H1 (cell line): ENCODE results near the gene QSOX2. TPM values are rescaled to one million over a fixed set of nuclear protein-coding genes. Genes with fewer than 3 reads are reported as not detected.

Source experiments
- CTCF ChIA-PET: fragments of 300-600 bp; sonication (Branson Sonifier 250); formaldehyde crosslinking; loops from one replicate; lab custom pipeline; 2021; ENCODE audit not compliant: partially characterized antibody; lab: Charles Lee
- POLR2A ChIA-PET: fragments of 300-600 bp; sonication (Branson Sonifier 250); formaldehyde crosslinking; loops from one replicate; lab custom pipeline; 2021; ENCODE audit warnings: inconsistent platforms; ENCODE audit not compliant: partially characterized antibody; lab: Charles Lee
- DNase-seq, 2 experiments: peaks; one replicate each; pipeline versions ENCODE4 v3.0.0 to v3.0.0-alpha.2; 2010 to 2022; ENCODE audit warnings: low spot score in 2 of 2, low read depth in 1 of 2, mixed read lengths in 1 of 2
- FAIRE-seq: peaks from 2 replicates; lab custom pipeline; 2011; peaks lifted over from hg19 to GRCh38; lab: Jason Lieb, UNC
- H2AFZ ChIP-seq: 2 replicates; pipeline ENCODE4 v1.8.1; 2012; ENCODE audit warnings: low read length, inconsistent platforms
- H2AK5ac ChIP-seq: 2 replicates; pipeline ENCODE4 v1.6.1; 2013; ENCODE audit warnings: low read depth, low read length
- H2BK120ac ChIP-seq: replicated peaks from 2 replicates; pipeline ENCODE3; 2013; ENCODE audit warnings: low read depth, low read length, inconsistent platforms
- H2BK12ac ChIP-seq: 2 replicates; pipeline ENCODE4 v1.6.1; 2013; ENCODE audit warnings: low read depth, low read length
- H2BK15ac ChIP-seq: 2 replicates; pipeline ENCODE4 v1.6.1; 2013; ENCODE audit warnings: low read length
- H2BK20ac ChIP-seq: 2 replicates; pipeline ENCODE4 v1.6.1; 2013; ENCODE audit warnings: low read length
- H2BK5ac ChIP-seq: 2 replicates; pipeline ENCODE4 v1.6.1; 2013; ENCODE audit warnings: low read depth, low read length
- H3K14ac ChIP-seq: 2 replicates; pipeline ENCODE4 v1.6.1; 2013; ENCODE audit warnings: inconsistent platforms; ENCODE audit not compliant: insufficient read length
- H3K18ac ChIP-seq: 2 replicates; pipeline ENCODE4 v1.6.1; 2013; ENCODE audit warnings: low read length; ENCODE audit errors: extremely low read depth
- H3K23ac ChIP-seq: 2 replicates; pipeline ENCODE4 v1.6.1; 2013; ENCODE audit warnings: inconsistent platforms; ENCODE audit not compliant: insufficient read length
- H3K23me2 ChIP-seq: 2 replicates; pipeline ENCODE4 v1.6.1; 2013; ENCODE audit warnings: low read depth, low read length
- H3K27ac ChIP-seq: 2 replicates; pipeline ENCODE4 v1.6.1; 2011; ENCODE audit warnings: low read depth, low read length, inconsistent platforms
- H3K27me3 ChIP-seq, 4 experiments: replicated peaks in 1 of 4; 1 replicate in 1 of 4; 2 replicates in 3 of 4; pipeline versions ENCODE4 v1.6.1 to v1.8.1; 2011 to 2013; ENCODE audit warnings: low read length in 3 of 4, mild to moderate bottlenecking in 3 of 4, inconsistent platforms in 2 of 4, mixed read lengths in 2 of 4, moderate library complexity in 1 of 4; ENCODE audit not compliant: control insufficient read depth in 3 of 4, insufficient read depth in 3 of 4; ENCODE audit errors: extremely low read depth in 1 of 4
- H3K36me3 ChIP-seq, 4 experiments: 2 replicates each; pipeline versions ENCODE4 v1.6.1 to v1.8.1; 2011 to 2013; ENCODE audit warnings: mild to moderate bottlenecking in 4 of 4, low read length in 3 of 4, moderate library complexity in 2 of 4, control low read depth in 1 of 4, inconsistent platforms in 1 of 4; ENCODE audit not compliant: insufficient read depth in 4 of 4, control insufficient read depth in 2 of 4
- H3K4ac ChIP-seq: replicated peaks from 2 replicates; pipeline ENCODE3; 2013; ENCODE audit warnings: low read length, low read depth, mixed read lengths, inconsistent platforms; ENCODE audit not compliant: insufficient read length
- H3K4me1 ChIP-seq, 4 experiments: replicated peaks in 1 of 4; 1 replicate in 1 of 4; 2 replicates in 3 of 4; pipeline versions ENCODE4 v1.6.1 to v1.8.1; 2011 to 2013; ENCODE audit warnings: low read length in 3 of 4, inconsistent platforms in 2 of 4, mixed read lengths in 1 of 4; ENCODE audit not compliant: insufficient read depth in 4 of 4, control insufficient read depth in 3 of 4
- H3K4me2 ChIP-seq, 2 experiments: 2 replicates each; pipeline versions ENCODE4 v1.6.1 to v1.8.1; 2011 to 2013; ENCODE audit warnings: low read depth in 2 of 2, low read length in 2 of 2, control low read depth in 1 of 2, inconsistent platforms in 1 of 2, mild to moderate bottlenecking in 1 of 2; ENCODE audit not compliant: insufficient read depth in 1 of 2
- H3K4me3 ChIP-seq, 4 experiments: fragments of 200-600, 300-600 bp in 1 of 4; sonication (generic), shearing (Covaris generic), sonication (Bioruptor Twin) in 1 of 4; 2 replicates each; pipeline versions ENCODE4 v1.5.1 to v1.8.1; 2011 to 2016; ENCODE audit warnings: low read length in 4 of 4, low read depth in 3 of 4, control low read depth in 2 of 4, inconsistent platforms in 2 of 4, mild to moderate bottlenecking in 2 of 4, mixed read lengths in 1 of 4, moderate library complexity in 1 of 4; ENCODE audit not compliant: insufficient read depth in 2 of 4; ENCODE audit errors: extremely low read depth in 1 of 4
- H3K56ac ChIP-seq: replicated peaks from 2 replicates; pipeline ENCODE3; 2013; ENCODE audit warnings: low read depth, mild to moderate bottlenecking, mixed read lengths, low read length, inconsistent platforms; ENCODE audit not compliant: insufficient read length
- H3K79me1 ChIP-seq: 2 replicates; pipeline ENCODE4 v1.6.1; 2013; ENCODE audit warnings: low read depth, low read length, control low read depth
- H3K79me2 ChIP-seq, 2 experiments: 2 replicates each; pipeline versions ENCODE4 v1.6.1 to v1.8.1; 2012 to 2013; ENCODE audit warnings: low read length in 2 of 2, mild to moderate bottlenecking in 2 of 2, inconsistent platforms in 1 of 2; ENCODE audit not compliant: insufficient read depth in 2 of 2, control insufficient read depth in 1 of 2
- H3K9ac ChIP-seq, 4 experiments: replicated peaks in 1 of 4; 1 replicate in 1 of 4; 2 replicates in 3 of 4; pipeline versions ENCODE4 v1.6.1 to v1.8.1; 2011 to 2013; ENCODE audit warnings: low read depth in 3 of 4, low read length in 3 of 4, control low read depth in 2 of 4, mild to moderate bottlenecking in 2 of 4, moderate library complexity in 2 of 4, inconsistent platforms in 1 of 4; ENCODE audit errors: extremely low read depth in 1 of 4
- H3K9me3 ChIP-seq, 2 experiments: 2 replicates each; pipeline versions ENCODE4 v1.6.1 to v1.8.1; 2012 to 2013; ENCODE audit warnings: mild to moderate bottlenecking in 2 of 2, moderate library complexity in 2 of 2, control low read depth in 1 of 2, inconsistent platforms in 1 of 2, low read depth in 1 of 2, low read length in 1 of 2, mixed read lengths in 1 of 2; ENCODE audit not compliant: insufficient read depth in 2 of 2
- H4K20me1 ChIP-seq, 2 experiments: replicated peaks in 1 of 2; 2 replicates each; pipeline versions ENCODE3 to v1.8.1; 2011 to 2013; ENCODE audit warnings: inconsistent platforms in 2 of 2, low read length in 2 of 2, mild to moderate bottlenecking in 1 of 2; ENCODE audit not compliant: insufficient read depth in 2 of 2, control insufficient read depth in 1 of 2
- H4K5ac ChIP-seq: 2 replicates; pipeline ENCODE4 v1.6.1; 2013; ENCODE audit warnings: low read length, low read depth, mixed read lengths, inconsistent platforms; ENCODE audit not compliant: insufficient read length
- H4K8ac ChIP-seq: 2 replicates; pipeline ENCODE4 v1.8.0; 2013; ENCODE audit warnings: mild to moderate bottlenecking, moderate library complexity, low read length, inconsistent platforms; ENCODE audit not compliant: insufficient read depth; ENCODE audit errors: extremely low read depth
- H4K91ac ChIP-seq: replicated peaks from 2 replicates; pipeline ENCODE3; 2013; ENCODE audit warnings: low read length, mixed read lengths, inconsistent platforms; ENCODE audit not compliant: insufficient read length
- ASH2L ChIP-seq: fragments of 200-600, 300-600 bp; sonication (generic); IDR thresholded peaks from one replicate; pipeline ENCODE4 v1.7.1; 2017; ENCODE audit warnings: low read length
- CHD2 ChIP-seq: IDR thresholded peaks from 2 replicates; pipeline ENCODE4 v1.6.1; 2012; ENCODE audit warnings: low read length, improper control_type of control experiment
- CREB1 ChIP-seq: IDR thresholded peaks from 2 replicates; pipeline ENCODE4 v1.6.1; 2012; ENCODE audit warnings: inconsistent platforms
- GABPA ChIP-seq: IDR thresholded peaks from 2 replicates; pipeline ENCODE4 v1.6.1; 2011; ENCODE audit warnings: mild to moderate bottlenecking, low read length, moderate library complexity, borderline replicate concordance; ENCODE audit not compliant: insufficient read depth
- KDM4A ChIP-seq: IDR thresholded peaks from one replicate; pipeline ENCODE4 v1.7.1; 2012; ENCODE audit warnings: low read depth, mild to moderate bottlenecking, moderate library complexity, low read length, inconsistent platforms; ENCODE audit not compliant: severe bottlenecking
- NRF1 ChIP-seq: IDR thresholded peaks from 2 replicates; pipeline ENCODE4 v1.6.1; 2011; ENCODE audit warnings: mild to moderate bottlenecking, low read depth, low read length, improper control_type of control experiment
- PHF8 ChIP-seq: fragments of 200-600 bp; sonication (generic); conservative IDR thresholded peaks from 2 replicates; pipeline ENCODE4 v1.7.1; 2012; ENCODE audit warnings: low read depth, mild to moderate bottlenecking, inconsistent platforms, low read length, moderate library complexity
- SIX5 ChIP-seq: IDR thresholded peaks from 2 replicates; pipeline ENCODE4 v1.6.1; 2011; ENCODE audit warnings: mild to moderate bottlenecking, low read depth, low read length
- TAF7 ChIP-seq: optimal IDR thresholded peaks from 2 replicates; pipeline ENCODE3; 2011; ENCODE audit warnings: low read depth, mild to moderate bottlenecking, inconsistent platforms, low read length, moderate library complexity, borderline replicate concordance
- YY1 ChIP-seq: IDR thresholded peaks from 2 replicates; pipeline ENCODE4 v1.6.1; 2011; ENCODE audit warnings: low read depth, mild to moderate bottlenecking, low read length
- WGBS, 2 experiments: shearing (Covaris generic) in 1 of 2; methylation state at CpG; one replicate each; pipeline versions ENCODE4 v1.1.6 to v1.1.7; 2013 to 2015; ENCODE audit warnings: low lambda C conversion rate in 2 of 2, mixed read lengths in 2 of 2, inconsistent platforms in 1 of 2, low coverage in 1 of 2, missing lambda C conversion rate in 1 of 2; ENCODE audit not compliant: insufficient replicate concordance in 2 of 2, insufficient coverage in 1 of 2, insufficient read length in 1 of 2; ENCODE audit errors: extremely low coverage in 1 of 2, missing lambda C conversion rate in 1 of 2; 5-methylcytosine and 5-hydroxymethylcytosine counted together
- polyA plus RNA-seq, 7 experiments: library from polyadenylated mRNA; depleted of rRNA in 3 of 7; stranded (reverse) in 5 of 7; unstranded in 2 of 7; fragments of >200 nt in 5 of 7; fragments of 200-250 nt in 2 of 7; gene quantifications; 1 replicate in 5 of 7; 2 replicates in 1 of 7; 4 replicates in 1 of 7; pipeline versions ENCODE4 v1.2.1 to v1.2.3, GENCODE V29; 2011 to 2013; ENCODE audit warnings: missing spikeins in 2 of 7, mixed read lengths in 2 of 7
- total RNA-seq: library from RNA; stranded (reverse); fragmentation: NEBNext Ultra II Directional; extraction: Animal tissue kit (Norgen Biotek cat#: 25700); gene quantifications from 2 replicates; pipeline ENCODE4 v1.2.1, GENCODE V29; 2021

Gene QSOX2
- total and polyA plus RNA-seq, 2 of the 8 experiments (the other 6 are each of a cell fraction or from before 2014, with no cell fraction given), result 18.0 to 28.6 TPM

DNA sequence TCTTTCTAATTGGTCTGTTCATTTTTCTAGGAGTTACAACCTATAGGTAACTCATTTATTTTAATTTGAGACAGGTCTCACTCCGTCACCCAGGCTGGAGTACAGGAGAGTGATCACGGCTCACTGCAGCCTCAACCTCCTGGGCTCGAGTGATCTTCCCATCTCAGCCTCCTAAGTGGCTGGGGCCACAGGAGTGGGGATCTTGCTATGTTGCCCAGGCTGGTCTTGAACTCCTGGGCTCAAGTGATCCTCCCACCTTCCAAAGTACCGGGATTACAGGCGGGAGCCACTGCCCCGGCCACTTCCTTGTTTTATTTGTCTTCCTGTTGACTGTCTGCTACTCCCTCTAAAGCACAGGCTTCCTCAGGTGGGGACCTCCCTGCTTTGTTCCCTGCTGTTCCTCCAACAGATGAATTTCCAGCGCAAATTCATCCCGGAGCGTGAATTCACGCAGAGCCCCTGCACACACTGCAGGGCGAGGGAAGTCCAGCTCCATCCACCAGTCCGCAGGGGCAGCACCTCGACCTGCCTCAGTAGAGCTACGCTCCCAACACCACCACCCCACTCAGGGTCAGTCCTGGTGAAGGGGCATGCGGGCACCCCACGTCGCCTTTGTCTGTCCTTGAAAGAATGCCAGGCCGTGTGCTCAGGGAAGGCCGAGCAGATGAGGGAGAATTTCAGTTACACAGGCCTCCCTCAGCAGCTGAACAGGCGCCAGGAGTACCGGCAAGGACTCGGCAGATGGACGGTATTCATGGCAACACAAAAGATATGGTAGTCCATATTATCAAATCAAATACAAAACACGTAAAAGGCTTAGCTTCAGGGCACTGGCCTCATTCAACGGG is 6.3 kb downstream of the QSOX2 start:
- POLR2A ChIA-PET, result interaction anchor here (1.0 to 1.2 kb wide), 2 partner anchors 24 to 25 kb away, joined by 3 read pairs; no protein-coding TSS in a partner anchor

More for the DNA sequence above, 6.3 kb downstream of the QSOX2 start:
- Histone ChIP-seq H4K8ac (no peak overlapping the region), H2BK5ac (no peak overlapping the region; the same call in 1 of the 2 replicates), H3K56ac (no peak overlapping the region), H2BK15ac (no peak overlapping the region), H3K14ac (no peak overlapping the region), H3K4me1 (peaks cover under 1 to 10% (median 7%) of the 10 kb centered on the region in 4 experiments; a peak in 6 of 7 replicates), H3K36me3 (peaks cover 0 to 14% (median 4%) of the 10 kb centered on the region in 4 experiments; a peak in 4 of 8 replicates), H4K20me1 (peaks cover 25 to 35% of the 10 kb centered on the region in 2 experiments), H3K4me2 (no peak overlapping the region), H2BK12ac (no peak overlapping the region), H3K27ac (no peak overlapping the region), H3K18ac (no peak overlapping the region), H3K79me1 (peaks cover 36% of the 10 kb centered on the region)
- FAIRE-seq, result no peak
- WGBS, 2 experiments, result 92% methylated on average over 25 of the region's 25 CpGs; no CpG with 5 or more reads in 1 of the 2 experiments
- TF ChIP-seq YY1, result no peak
- TF ChIP-seq CHD2, result no peak
- TF ChIP-seq NRF1, result no peak
- TF ChIP-seq TAF7, result no peak
- no peak for TF ChIP-seq SIX5
- no peak for TF ChIP-seq GABPA
- no peak for TF ChIP-seq PHF8
- TF ChIP-seq KDM4A, result no peak
- no peak for TF ChIP-seq CREB1
- no peak for TF ChIP-seq ASH2L
- TF ChIP-seq, all 59 proteins: peak for 0
- H3K79me2 ChIP-seq, result peaks cover 15 to 85% of the 10 kb centered on the region in 2 experiments
- CTCF ChIA-PET, result interaction anchor here (0.8 to 2.6 kb wide), 3 partner anchors 13 to 117 kb away, joined by 4 to 10 read pairs (median 5); no protein-coding TSS in a partner anchor
- no peak overlapping the region for H3K4me3 ChIP-seq
- H3K4ac ChIP-seq, result no peak overlapping the region
- no peak overlapping the region for H3K23ac ChIP-seq
- no peak overlapping the region for H2AK5ac ChIP-seq
- H3K9me3 ChIP-seq, result no peaks in the 10 kb centered on the region
- H2BK20ac ChIP-seq, result no peak overlapping the region
- no peaks in the 10 kb centered on the region for H3K23me2 ChIP-seq
- no peak overlapping the region for H3K9ac ChIP-seq
- no peak overlapping the region for H4K91ac ChIP-seq
- no peak overlapping the region for H2AFZ ChIP-seq
- H4K5ac ChIP-seq, result no peak overlapping the region
- H3K27me3 ChIP-seq, result no peaks in the 10 kb centered on the region
- no peak overlapping the region for H2BK120ac ChIP-seq
- no peak for DNase-seq
